Fibroblast of lung (primary cell): ENCODE measurements around the gene FBRSL1. TPM values are rescaled to one million over a fixed set of nuclear protein-coding genes. Genes with fewer than 3 reads are reported as not detected.

ENCODE experiments used
- DNase-seq, 2 donors: peaks; one replicate each; pipeline versions ENCODE4 v3.0.0 to v3.0.0-alpha.2; 2010; ENCODE audit warnings: low read depth in 2 of 2
- H2AFZ ChIP-seq: 2 replicates; pipeline ENCODE4 v1.5.1; 2012; ENCODE audit warnings: low read length, control low read depth, inconsistent platforms
- H3K27ac ChIP-seq: 2 replicates; pipeline ENCODE4 v1.5.1; 2011; ENCODE audit warnings: low read length, control low read depth; ENCODE audit not compliant: insufficient read depth
- H3K27me3 ChIP-seq: 2 replicates; pipeline ENCODE4 v1.5.1; 2011; ENCODE audit warnings: mild to moderate bottlenecking, low read length; ENCODE audit not compliant: control insufficient read depth, insufficient read depth
- H3K36me3 ChIP-seq: 2 replicates; pipeline ENCODE4 v1.5.1; 2011; ENCODE audit warnings: low read length; ENCODE audit not compliant: control insufficient read depth, insufficient read depth
- H3K4me1 ChIP-seq: 2 replicates; pipeline ENCODE4 v1.5.1; 2011; ENCODE audit warnings: low read length; ENCODE audit not compliant: control insufficient read depth, insufficient read depth; ENCODE audit errors: extremely low read depth
- H3K4me2 ChIP-seq: 2 replicates; pipeline ENCODE4 v1.5.1; 2011; ENCODE audit warnings: low read length, control low read depth; ENCODE audit not compliant: insufficient read depth; ENCODE audit errors: extremely low read depth
- H3K4me3 ChIP-seq, 4 experiments: fragments of 200-600 bp in 1 of 4; sonication (generic) in 1 of 4; replicated peaks in 1 of 4; 2 replicates each; pipeline ENCODE4 v1.5.1; 2011 to 2016; ENCODE audit warnings: low read length in 4 of 4, low read depth in 3 of 4, mild to moderate bottlenecking in 3 of 4, control low read depth in 2 of 4, inconsistent platforms in 1 of 4, mixed read lengths in 1 of 4; ENCODE audit not compliant: insufficient read depth in 1 of 4; ENCODE audit errors: control extremely low read depth in 1 of 4
- H3K79me2 ChIP-seq: 2 replicates; pipeline ENCODE4 v1.5.1; 2012; ENCODE audit warnings: mild to moderate bottlenecking, low read length, inconsistent platforms; ENCODE audit not compliant: control insufficient read depth, insufficient read depth
- H3K9ac ChIP-seq: 2 replicates; pipeline ENCODE4 v1.5.1; 2011; ENCODE audit warnings: mild to moderate bottlenecking, low read length, control low read depth; ENCODE audit not compliant: insufficient read depth
- H3K9me3 ChIP-seq: 2 replicates; pipeline ENCODE4 v1.5.1; 2012; ENCODE audit warnings: low read depth, low read length; ENCODE audit not compliant: control insufficient read depth, insufficient read depth
- H4K20me1 ChIP-seq: 2 replicates; pipeline ENCODE4 v1.5.1; 2011; ENCODE audit warnings: low read length; ENCODE audit not compliant: control insufficient read depth, insufficient read depth; ENCODE audit errors: extremely low read depth
- CTCF ChIP-seq, 2 donors: IDR thresholded peaks in 1 of 2; conservative IDR thresholded peaks in 1 of 2; 1 replicate in 1 of 2; 2 replicates in 1 of 2; pipeline ENCODE4 v1.5.1; 2011 to 2012; ENCODE audit warnings: low read length in 2 of 2, control low read depth in 1 of 2, inconsistent platforms in 1 of 2, low read depth in 1 of 2, mild to moderate bottlenecking in 1 of 2
- EZH2 ChIP-seq: IDR thresholded peaks from 2 replicates; pipeline ENCODE4 v1.5.1; 2012; ENCODE audit warnings: low read length, control low read depth, mild to moderate bottlenecking; ENCODE audit errors: missing control alignments
- polyA plus RNA-seq, 2 donors: library from polyadenylated mRNA; depleted of rRNA in 1 of 2; stranded (reverse) in 1 of 2; unstranded in 1 of 2; fragments of >200 nt; gene quantifications; 2 replicates each; pipeline ENCODE4 v1.2.1, GENCODE V29; 2011 to 2012; ENCODE audit warnings: missing spikeins in 1 of 2
- total RNA-seq: library from RNA; depleted of rRNA; stranded (reverse); fragments of >200 nt; gene quantifications from 2 replicates; pipeline ENCODE4 v1.2.1, GENCODE V29; 2014

FBRSL1 gene
- total and polyA plus RNA-seq, 2 donors (not counting 1 experiment from before 2014, with no cell fraction given) = 1.4 to 1.8 TPM

- TF ChIP-seq CTCF (conservative IDR thresholded peaks at IDR 0.05 in 1 of 2, IDR thresholded peaks at IDR 0.05 in 1 of 2; ENCODE audit: low read depth in 1 of 2, low read length in 2 of 2) (no peak), EZH2 (no peak)
- H3K79me2 ChIP-seq = no peaks in the 10 kb centered on the region
- H3K4me3 ChIP-seq = no peak overlapping the region
- H3K27ac ChIP-seq = no peak overlapping the region
- H3K27me3 ChIP-seq = no peaks in the 10 kb centered on the region
- no peaks in the 10 kb centered on the region for H3K36me3 ChIP-seq
- H3K9me3 ChIP-seq = no peaks in the 10 kb centered on the region
- H2AFZ ChIP-seq = no peak overlapping the region
- no peaks in the 10 kb centered on the region for H3K4me1 ChIP-seq
- H3K4me2 ChIP-seq = no peak overlapping the region
- no peaks in the 10 kb centered on the region for H4K20me1 ChIP-seq
- H3K9ac ChIP-seq = no peak overlapping the region
- DNase-seq = no peak
Observed at GRCh38 chr12:132478845-132479244, 11.1 kb upstream of the FBRSL1 start.

GRCh38 chr12:132479291-132479690 is 10.7 kb upstream of the FBRSL1 start:
- Histone ChIP-seq H3K4me3 (no peak overlapping the region), H3K27ac (no peak overlapping the region), H2AFZ (no peak overlapping the region), H3K9me3 (no peaks in the 10 kb centered on the region), H4K20me1 (no peaks in the 10 kb centered on the region), H3K4me2 (no peak overlapping the region), H3K79me2 (no peaks in the 10 kb centered on the region), H3K27me3 (no peaks in the 10 kb centered on the region), H3K4me1 (no peaks in the 10 kb centered on the region), H3K36me3 (no peaks in the 10 kb centered on the region), H3K9ac (no peak overlapping the region)
- DNase-seq = no peak
- TF ChIP-seq EZH2 (no peak), CTCF (conservative IDR thresholded peaks at IDR 0.05 in 1 of 2, IDR thresholded peaks at IDR 0.05 in 1 of 2; ENCODE audit: low read depth in 1 of 2, low read length in 2 of 2) (no peak)

- no peak overlapping the region for H3K9ac ChIP-seq
- no peaks in the 10 kb centered on the region for H3K9me3 ChIP-seq
- H3K4me2 ChIP-seq = no peak overlapping the region
- no peak overlapping the region for H3K27ac ChIP-seq
- H2AFZ ChIP-seq = no peak overlapping the region
- H3K4me3 ChIP-seq = no peak overlapping the region
- DNase-seq = no peak
- no peaks in the 10 kb centered on the region for H3K4me1 ChIP-seq
- H3K79me2 ChIP-seq = no peaks in the 10 kb centered on the region
- no peaks in the 10 kb centered on the region for H3K36me3 ChIP-seq
- H4K20me1 ChIP-seq = no peaks in the 10 kb centered on the region
- H3K27me3 ChIP-seq = no peaks in the 10 kb centered on the region
- no peak for TF ChIP-seq CTCF (conservative IDR thresholded peaks at IDR 0.05 in 1 of 2, IDR thresholded peaks at IDR 0.05 in 1 of 2; ENCODE audit: low read depth in 1 of 2, low read length in 2 of 2)
- no peak for TF ChIP-seq EZH2
Observed at GRCh38 chr12:132479938-132480622, 9.9 kb upstream of the FBRSL1 start.
